Measurements from ENCODE around the gene SNED1.

Gene SNED1

GRCh38 chr2:241010531-241011295, 12.3 kb downstream of the SNED1 start:
- in situ Hi-C loops (cut with HindIII; ENCODE audit: low pct_unique_long_range_greater_than_20kb, low sequenced_read_pairs): no loop called here
- no peak for DNase-seq (ENCODE audit: low read depth in 1 of 2, low spot score in 1 of 2)
- no peak for TF ChIP-seq JUND (IDR thresholded peaks at IDR 0.05; ENCODE audit: low read depth)

- no peak for DNase-seq (ENCODE audit: low read depth in 1 of 2, low spot score in 1 of 2)
- no peak for TF ChIP-seq JUND (IDR thresholded peaks at IDR 0.05; ENCODE audit: low read depth)
- in situ Hi-C loops (cut with HindIII; ENCODE audit: low pct_unique_long_range_greater_than_20kb, low sequenced_read_pairs): no loop called here
Observed at GRCh38 chr2:241011296-241011600, 12.8 kb downstream of the SNED1 start.

GRCh38 chr2:241011751-241012510, 13.5 kb downstream of the SNED1 start:
- in situ Hi-C loops (cut with HindIII; ENCODE audit: low pct_unique_long_range_greater_than_20kb, low sequenced_read_pairs): no loop called here
- TF ChIP-seq JUND (IDR thresholded peaks at IDR 0.05; ENCODE audit: low read depth): no peak
- no peak for DNase-seq (ENCODE audit: low read depth in 1 of 2, low spot score in 1 of 2)

DNA sequence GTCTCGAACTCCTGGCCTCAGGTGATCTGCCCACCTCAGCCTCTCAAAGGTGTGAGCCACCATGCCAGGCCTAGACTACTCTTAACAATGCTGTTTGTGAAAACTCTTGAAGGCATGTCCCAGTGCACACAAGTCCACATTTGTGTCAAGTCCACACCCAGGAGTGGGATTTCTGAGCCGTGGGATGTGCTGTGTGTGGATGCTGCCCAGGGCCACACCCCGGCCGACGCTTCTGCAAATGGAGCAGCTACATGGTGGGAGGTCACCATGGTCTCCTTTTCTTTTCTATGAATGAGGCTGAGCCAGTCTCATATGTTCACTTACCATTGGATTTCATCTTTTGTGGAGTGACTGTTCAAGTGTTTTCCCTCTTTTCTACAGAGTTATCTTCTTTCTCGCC, 15.8 kb downstream of the SNED1 start:
- DNase-seq (ENCODE audit: low read depth in 1 of 2, low spot score in 1 of 2): no peak
- in situ Hi-C loops (cut with HindIII; ENCODE audit: low pct_unique_long_range_greater_than_20kb, low sequenced_read_pairs): no loop called here
- TF ChIP-seq JUND (IDR thresholded peaks at IDR 0.05; ENCODE audit: low read depth): no peak

DNA sequence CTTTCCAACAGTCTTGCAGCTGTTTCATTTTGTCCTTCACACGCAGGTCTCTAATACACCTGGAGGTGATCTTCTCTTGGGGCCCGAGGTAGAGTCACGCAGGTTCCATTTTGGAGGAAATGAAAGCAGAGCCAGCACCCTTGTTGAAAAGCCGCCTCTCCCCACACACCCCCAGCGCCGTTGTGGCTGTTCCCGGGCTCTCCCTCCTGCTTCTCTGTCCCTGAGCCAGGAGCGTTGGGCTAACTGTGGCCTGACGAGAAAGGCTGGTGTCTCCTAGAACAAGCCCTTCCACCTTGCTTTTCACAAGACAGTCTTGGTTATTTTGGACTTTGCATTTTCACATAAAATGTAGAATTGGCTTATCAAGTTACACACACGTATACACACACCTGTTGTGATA, 16.3 kb downstream of the SNED1 start:
- in situ Hi-C loops (cut with HindIII; ENCODE audit: low pct_unique_long_range_greater_than_20kb, low sequenced_read_pairs): no loop called here
- no peak for DNase-seq (ENCODE audit: low read depth in 1 of 2, low spot score in 1 of 2)
- no peak for TF ChIP-seq JUND (IDR thresholded peaks at IDR 0.05; ENCODE audit: low read depth)

GRCh38 chr2:241015439-241015838, 17.0 kb downstream of the SNED1 start:
- no peak for TF ChIP-seq JUND (IDR thresholded peaks at IDR 0.05; ENCODE audit: low read depth)
- no peak for DNase-seq (ENCODE audit: low read depth in 1 of 2, low spot score in 1 of 2)
- in situ Hi-C loops (cut with HindIII; ENCODE audit: low pct_unique_long_range_greater_than_20kb, low sequenced_read_pairs): no loop called here

DNA sequence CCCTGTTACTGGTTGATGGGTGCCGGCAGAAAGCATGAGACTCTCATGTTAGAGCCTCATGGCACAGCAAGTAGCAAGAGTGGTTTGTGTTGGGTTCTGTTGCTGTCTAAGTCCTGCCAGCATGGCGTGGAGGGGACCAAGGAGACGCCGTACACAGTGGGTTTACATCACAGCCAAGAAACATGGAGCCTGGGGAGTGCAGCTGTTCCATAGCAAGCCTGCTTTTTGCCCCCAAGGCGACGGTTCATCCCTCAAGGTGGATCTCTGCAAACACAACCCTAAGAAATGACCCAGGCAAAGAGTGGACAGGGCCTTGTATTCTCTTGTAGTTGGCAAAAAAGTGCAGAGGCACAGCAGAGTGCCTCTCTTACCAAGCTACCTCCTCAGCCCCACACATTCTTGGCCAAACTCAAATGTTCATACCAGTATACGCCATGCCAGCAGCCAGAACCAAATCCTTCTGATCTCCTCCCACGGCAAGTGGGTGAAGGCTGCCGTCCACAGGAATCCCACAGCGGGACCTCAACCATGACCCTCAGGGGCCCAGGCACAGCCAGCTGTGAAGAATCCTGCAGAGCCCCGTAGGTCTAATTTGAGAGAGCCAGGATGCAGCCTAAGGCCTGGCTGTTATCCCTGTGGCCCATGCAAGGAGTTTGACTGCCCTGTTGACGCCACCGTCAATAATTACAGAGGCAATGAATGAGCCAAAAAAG, 19.0 kb downstream of the SNED1 start:
- DNase-seq (ENCODE audit: low read depth in 1 of 2, low spot score in 1 of 2): no peak
- TF ChIP-seq JUND (IDR thresholded peaks at IDR 0.05; ENCODE audit: low read depth): no peak
- in situ Hi-C loops (cut with HindIII; ENCODE audit: low pct_unique_long_range_greater_than_20kb, low sequenced_read_pairs): no loop called here

DNA sequence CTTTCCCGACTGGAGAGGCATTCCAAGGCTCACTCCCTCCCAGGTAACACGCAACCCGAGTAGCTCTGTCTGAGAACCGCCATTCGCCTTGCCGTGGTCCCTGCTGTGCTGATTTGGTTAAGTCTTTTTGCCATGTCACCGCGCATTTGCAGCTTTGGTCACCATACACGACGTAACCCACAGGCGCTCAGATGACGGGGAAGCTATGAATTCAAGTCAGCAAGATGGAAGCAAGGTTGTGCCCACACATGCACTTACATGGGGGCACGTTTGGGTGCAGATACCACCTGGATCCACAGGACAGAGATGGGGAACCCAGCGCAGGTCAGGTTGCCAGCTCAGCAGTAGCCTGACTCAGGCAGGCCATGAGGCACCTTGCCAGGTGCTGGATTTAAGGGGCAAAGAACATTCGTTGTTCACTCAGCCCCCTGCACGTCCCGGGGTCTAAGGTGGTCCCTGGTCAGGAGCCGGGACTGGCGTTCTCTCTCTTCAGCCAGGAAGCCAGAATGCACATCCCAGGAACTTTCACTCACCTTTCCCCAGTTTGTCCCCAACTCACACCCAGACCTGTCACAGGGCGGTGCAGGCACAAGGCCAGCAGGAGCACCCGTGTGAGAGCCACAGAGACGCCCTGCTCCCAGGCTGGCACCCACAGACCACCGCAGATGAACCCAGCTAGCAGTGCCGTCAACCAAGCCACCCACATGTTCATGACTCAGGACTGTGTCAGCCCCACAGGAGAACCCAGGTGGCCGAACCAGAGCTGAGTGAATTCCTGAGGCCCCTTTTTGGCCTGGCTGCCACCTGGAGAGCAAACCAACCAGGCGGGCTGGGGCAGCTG, 19.9 kb downstream of the SNED1 start:
- TF ChIP-seq JUND (IDR thresholded peaks at IDR 0.05; ENCODE audit: low read depth): no peak
- no peak for DNase-seq (ENCODE audit: low read depth in 1 of 2, low spot score in 1 of 2)
- in situ Hi-C loops (cut with HindIII; ENCODE audit: low pct_unique_long_range_greater_than_20kb, low sequenced_read_pairs): no loop called here

GRCh38 chr2:241019441-241020139, 21.2 kb downstream of the SNED1 start:
- in situ Hi-C loops (cut with HindIII; ENCODE audit: low pct_unique_long_range_greater_than_20kb, low sequenced_read_pairs): no loop called here
- no peak for DNase-seq (ENCODE audit: low read depth in 1 of 2, low spot score in 1 of 2)
- no peak for TF ChIP-seq JUND (IDR thresholded peaks at IDR 0.05; ENCODE audit: low read depth)

- in situ Hi-C loops (cut with HindIII; ENCODE audit: low pct_unique_long_range_greater_than_20kb, low sequenced_read_pairs): no loop called here
- DNase-seq (ENCODE audit: low read depth in 1 of 2, low spot score in 1 of 2): no peak
- TF ChIP-seq JUND (IDR thresholded peaks at IDR 0.05; ENCODE audit: low read depth): no peak
Observed at GRCh38 chr2:241020201-241020600, 21.8 kb downstream of the SNED1 start.

- no peak for TF ChIP-seq JUND (IDR thresholded peaks at IDR 0.05; ENCODE audit: low read depth)
- in situ Hi-C loops (cut with HindIII; ENCODE audit: low pct_unique_long_range_greater_than_20kb, low sequenced_read_pairs): no loop called here
- DNase-seq (ENCODE audit: low read depth in 1 of 2, low spot score in 1 of 2): no peak
Observed at GRCh38 chr2:241020629-241021190, 22.3 kb downstream of the SNED1 start.
